Epidermal melanocyte (primary cell): ENCODE data around the gene TRPM3.
"Not testable (repeated sequence)": the region's sequence is repeated elsewhere in the genome, so short reads cannot be mapped to it uniquely, and the experiment has no call there.

Source experiments
- DNase-seq: peaks from one replicate; pipeline ENCODE4 v3.0.0; 2011; ENCODE audit warnings: low spot score; ENCODE audit not compliant: insufficient read length

TRPM3 gene

DNA sequence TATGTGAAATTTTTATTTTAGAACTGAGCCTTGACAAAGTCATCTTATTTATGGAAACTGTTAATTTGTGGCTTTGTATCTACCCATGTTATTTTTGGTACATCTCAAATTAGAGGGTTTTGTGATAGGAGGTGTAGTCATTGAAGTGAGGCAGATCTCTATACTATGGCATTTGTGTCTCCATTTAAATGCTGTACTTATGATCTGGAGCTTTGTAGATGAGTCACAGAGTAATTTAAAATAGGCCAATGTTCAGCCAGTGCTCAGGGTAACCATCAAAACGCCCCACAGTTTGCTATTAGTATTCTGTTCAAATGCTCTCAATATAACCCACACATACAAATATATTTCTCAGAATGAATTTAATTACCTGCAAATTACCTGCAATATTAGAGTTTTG lies 355.5 kb downstream of the TRPM3 start:
- no peak for DNase-seq

DNA sequence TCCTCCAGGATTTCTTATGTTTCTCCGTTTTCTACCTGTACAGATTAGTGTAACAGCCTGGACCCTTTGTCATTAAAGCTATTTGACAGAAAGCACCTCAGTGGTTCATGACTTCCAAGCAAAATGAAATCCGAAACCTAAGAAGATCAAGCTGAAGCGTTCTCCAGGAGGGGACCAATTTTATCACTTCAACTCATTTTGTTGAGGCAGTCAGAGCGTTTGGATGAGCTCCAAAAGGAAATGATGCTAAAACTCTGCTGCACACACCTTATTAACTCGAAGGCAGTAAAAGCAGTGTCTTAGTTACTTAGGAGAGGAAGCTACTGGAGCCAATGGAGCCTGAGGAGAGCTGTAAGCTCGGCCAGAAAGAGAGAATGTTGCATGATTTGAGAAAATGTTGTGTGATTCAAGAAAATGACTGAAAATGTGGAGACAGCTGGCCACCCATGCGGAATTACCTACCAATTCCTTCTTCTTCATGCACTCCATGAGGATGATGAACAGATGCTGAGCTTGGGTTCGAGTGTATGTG lies 360.2 kb downstream of the TRPM3 start:
- no peak for DNase-seq

DNA sequence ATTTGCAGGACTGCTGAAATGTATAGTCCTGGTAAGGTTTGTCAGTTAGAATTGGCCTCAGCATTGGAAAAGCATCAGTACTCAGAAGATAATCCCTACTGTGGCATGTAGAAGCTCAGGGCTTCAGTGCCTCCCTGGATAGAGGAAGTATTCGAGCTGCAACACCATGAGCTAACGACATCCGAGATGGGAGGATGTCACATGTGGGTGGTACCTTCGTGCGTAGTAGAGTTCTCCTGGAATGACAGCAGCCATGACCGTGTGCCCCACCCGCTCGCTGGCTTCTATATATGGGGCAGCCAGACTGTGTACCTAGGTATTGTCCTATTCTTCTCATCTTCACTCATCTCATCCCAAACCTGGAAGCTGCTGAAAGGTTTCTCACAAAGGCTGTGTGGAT lies 361.2 kb downstream of the TRPM3 start:
- DNase-seq = no peak

GRCh38 chr9:70753311-70753710 lies 368.1 kb downstream of the TRPM3 start:
- no peak for DNase-seq

DNA sequence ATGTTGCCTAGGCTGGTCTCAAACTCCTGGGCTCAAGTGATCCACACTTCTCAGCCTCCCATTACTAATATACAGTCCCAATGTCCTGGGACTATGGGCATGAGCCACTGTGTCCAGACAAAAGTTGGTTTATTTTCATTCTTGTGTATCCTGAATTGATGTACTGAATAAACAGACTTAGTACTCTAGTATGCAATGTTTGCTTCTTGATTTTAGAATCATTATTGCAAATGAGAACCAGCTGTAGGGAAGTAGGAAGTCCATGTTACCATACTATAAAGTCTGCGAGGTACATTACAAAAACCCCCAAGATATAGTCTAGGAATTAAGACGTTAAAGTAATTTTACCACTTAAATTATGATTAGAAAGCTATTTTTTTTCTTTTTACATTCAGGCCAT lies 372.4 kb downstream of the TRPM3 start:
- DNase-seq = no peak

- DNase-seq = no peak
Observed at GRCh38 chr9:70747261-70747718, 374.1 kb downstream of the TRPM3 start.

- DNase-seq = no peak
Observed at GRCh38 chr9:70746760-70747159, 374.7 kb downstream of the TRPM3 start.

- DNase-seq = no peak
Observed at GRCh38 chr9:70746316-70746715, 375.1 kb downstream of the TRPM3 start.

GRCh38 chr9:70724794-70725193 lies 396.6 kb downstream of the TRPM3 start:
- DNase-seq = not testable (repeated sequence)

- not testable (repeated sequence) for DNase-seq
Observed at GRCh38 chr9:70724025-70724424, 397.4 kb downstream of the TRPM3 start.

GRCh38 chr9:70706797-70707196 lies 414.6 kb downstream of the TRPM3 start:
- not testable (repeated sequence) for DNase-seq

DNA sequence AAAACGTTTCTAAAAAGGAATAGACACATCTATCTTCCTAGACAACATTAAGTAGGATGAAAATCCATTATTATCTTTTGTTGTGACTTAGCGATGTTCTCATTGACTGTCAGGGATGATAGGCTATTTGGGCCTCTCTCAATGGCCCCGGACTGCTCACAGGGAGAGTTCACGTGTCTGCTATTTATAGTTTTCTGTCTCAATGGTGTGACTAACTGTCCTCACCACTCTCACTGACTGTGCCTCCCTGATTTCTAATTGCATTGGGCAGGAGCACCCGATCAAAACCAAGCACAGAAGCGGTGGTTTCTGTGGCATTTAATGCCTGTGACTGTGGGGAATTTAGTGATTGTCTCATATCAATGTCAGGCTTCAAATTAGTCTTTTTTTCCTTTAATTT lies 420.3 kb downstream of the TRPM3 start:
- DNase-seq = no peak

GRCh38 chr9:70696694-70697335 lies 424.6 kb downstream of the TRPM3 start:
- no peak for DNase-seq

- no peak for DNase-seq
Observed at GRCh38 chr9:70694758-70695157, 426.7 kb downstream of the TRPM3 start.

- no peak for DNase-seq
Observed at GRCh38 chr9:70693186-70693585, 428.2 kb downstream of the TRPM3 start.

DNA sequence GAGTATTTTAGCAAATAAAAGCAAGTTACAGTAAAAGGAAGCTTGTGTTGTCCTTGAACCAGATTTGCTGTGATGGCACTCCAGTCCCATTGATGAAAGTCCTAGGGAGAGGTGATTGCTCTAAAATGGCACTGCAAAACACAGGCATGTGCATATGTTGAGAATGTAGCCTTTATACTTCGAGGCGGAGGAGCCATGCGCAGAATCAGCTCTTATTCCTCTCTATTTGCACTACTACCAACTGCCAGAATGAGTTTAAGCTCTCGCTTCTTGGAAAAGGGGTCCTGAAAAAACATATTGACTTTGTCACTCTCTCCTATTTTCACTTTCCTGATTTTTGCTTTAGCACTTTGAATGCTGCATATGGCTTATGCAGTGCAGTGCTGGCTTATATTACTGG lies 429.0 kb downstream of the TRPM3 start:
- no peak for DNase-seq

GRCh38 chr9:70688704-70689103 lies 432.7 kb downstream of the TRPM3 start:
- no peak for DNase-seq

DNA sequence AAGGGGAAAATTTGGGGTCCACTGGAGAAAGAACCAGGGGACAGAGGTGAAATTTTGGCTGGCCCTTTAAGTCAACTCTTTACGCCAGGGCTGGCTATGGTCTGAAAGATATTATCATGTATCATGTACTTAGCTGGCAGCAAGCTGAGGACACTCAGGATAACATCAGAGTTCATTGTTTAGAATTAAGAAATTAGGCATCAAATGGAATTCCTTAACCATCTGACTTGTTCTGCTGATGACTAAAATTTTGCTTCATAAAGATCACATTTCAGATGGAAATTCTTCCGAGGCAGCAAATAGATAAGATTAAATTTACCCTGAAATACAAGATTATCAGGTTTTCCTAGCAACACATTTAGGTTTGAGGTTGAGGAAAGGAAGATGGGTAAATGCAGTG lies 437.6 kb downstream of the TRPM3 start:
- no peak for DNase-seq

DNA sequence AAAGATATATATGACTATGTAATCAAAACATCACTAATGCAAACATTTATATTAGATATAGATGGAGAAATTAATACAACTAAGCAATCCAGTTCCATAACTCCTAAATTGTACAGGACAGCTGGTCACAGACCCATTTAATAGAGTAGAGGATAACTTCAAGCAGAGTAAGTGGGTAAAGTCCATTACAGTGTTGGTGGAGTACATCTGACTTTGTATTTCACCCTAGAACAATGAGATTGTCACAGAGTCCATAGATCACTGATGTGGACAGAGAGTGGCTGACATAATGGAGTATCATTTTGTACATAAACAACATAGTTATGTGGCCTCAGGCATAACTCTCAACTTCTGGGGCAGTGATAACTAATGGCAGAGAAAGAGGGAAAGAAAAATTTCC lies 439.1 kb downstream of the TRPM3 start:
- DNase-seq = no peak

DNA sequence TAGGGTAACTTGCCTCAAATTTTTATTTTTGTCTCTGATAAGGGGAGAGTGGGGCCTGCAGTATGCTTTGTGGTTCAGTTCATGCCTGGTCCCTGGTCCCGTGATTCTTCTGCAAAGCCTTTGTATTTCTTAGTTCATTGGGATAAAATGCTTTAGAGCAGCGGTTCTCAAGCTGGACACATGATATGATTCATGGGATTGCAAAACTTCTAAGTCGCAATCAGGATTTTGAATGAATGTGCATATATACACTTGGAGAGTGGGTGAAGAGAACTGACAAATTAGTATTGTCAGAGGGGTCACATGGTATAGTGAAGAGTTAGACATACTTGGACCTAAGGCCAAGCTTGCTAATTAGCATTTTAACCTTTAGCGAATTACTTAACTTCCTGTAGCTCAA lies 441.6 kb downstream of the TRPM3 start:
- no peak for DNase-seq

DNA sequence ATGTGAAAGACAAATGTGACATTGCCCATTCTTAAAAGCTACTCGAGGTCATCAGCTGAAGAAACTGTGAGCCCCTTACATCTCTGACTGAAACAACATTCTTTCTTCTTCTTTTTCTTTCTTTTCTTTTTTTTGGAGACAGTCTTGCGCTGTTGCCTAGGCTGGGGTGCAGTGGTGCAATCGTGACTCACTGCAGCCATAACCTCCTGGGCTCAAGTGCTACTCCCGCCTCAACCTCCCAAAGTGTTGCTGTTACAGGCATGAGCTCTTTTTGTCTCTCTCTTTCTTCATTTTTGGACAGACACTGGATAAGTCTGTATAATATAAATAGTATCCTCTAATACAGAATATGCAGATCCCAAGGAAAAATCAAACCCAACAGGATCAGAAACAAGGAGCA lies 443.3 kb downstream of the TRPM3 start:
- no peak for DNase-seq

DNA sequence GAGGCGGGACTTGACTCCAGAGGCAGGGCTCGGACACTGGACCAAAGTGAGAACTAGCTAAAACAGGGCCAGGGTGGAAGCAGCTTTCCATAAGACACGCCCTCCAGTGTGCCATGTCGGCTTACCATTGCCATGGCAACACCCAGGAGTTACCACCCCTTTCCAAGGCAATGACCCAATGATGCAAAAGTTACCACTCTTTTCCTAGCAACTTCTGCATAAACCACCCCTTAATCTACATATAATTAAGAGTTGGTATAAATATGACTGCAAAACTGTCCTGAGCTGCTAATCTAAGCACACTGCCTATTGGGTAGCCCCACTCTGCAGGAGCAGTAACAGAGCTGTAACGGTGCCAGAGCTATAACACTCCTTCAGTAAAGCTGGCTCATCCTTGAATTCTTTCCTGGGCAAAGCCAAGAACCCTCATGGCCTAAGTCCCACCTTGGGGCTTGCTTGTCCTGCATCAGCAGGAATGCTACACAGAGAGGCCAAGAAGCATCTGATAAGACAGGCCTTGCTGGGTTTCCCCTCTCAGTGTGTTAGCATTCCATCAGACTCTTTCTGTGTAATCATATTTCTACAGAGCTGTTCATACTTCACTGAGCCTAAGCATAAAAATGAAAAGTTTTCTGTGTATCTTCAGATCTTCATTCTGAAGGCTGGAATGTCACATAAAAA lies 444.2 kb downstream of the TRPM3 start:
- DNase-seq = no peak

- DNase-seq = no peak
Observed at GRCh38 chr9:70675868-70676370, 445.5 kb downstream of the TRPM3 start.
